HepG2 (cell line): ENCODE data around the gene ALDH16A1. TPM values are rescaled to one million over a fixed set of nuclear protein-coding genes. Genes with fewer than 3 reads are reported as not detected.

ENCODE experiments used
- DMAP1 ChIP-seq: IDR thresholded peaks from 2 replicates; pipeline ENCODE4 v1.6.1; 2016
- EHMT2 ChIP-seq: fragments of 200-600 bp; sonication (generic); IDR thresholded peaks from 2 replicates; pipeline ENCODE4 v1.7.0; 2017; ENCODE audit warnings: antibody characterized with exemption, low read depth, low read length, borderline replicate concordance
- FOSL1 ChIP-seq: sonication (generic); formaldehyde crosslinking; IDR thresholded peaks from 2 replicates; pipeline ENCODE4 v1.9.0; 2021; ENCODE audit warnings: missing genetic modification reagents, borderline replicate concordance
- HMG20A ChIP-seq: IDR thresholded peaks from 2 replicates; pipeline ENCODE4 v1.6.1; 2016; ENCODE audit warnings: borderline replicate concordance
- LCORL ChIP-seq, 2 experiments: fragments of 450-650 bp in 1 of 2; sonication (generic) in 1 of 2; formaldehyde crosslinking in 1 of 2; IDR thresholded peaks; 2 replicates each; pipeline versions ENCODE4 v1.5.0 to v1.6.1; 2017 to 2020; ENCODE audit warnings: antibody characterized with exemption in 1 of 2, missing genetic modification reagents in 1 of 2
- PLSCR1 ChIP-seq: sonication (generic); formaldehyde crosslinking; IDR thresholded peaks from 2 replicates; pipeline ENCODE4 v1.5.0; 2020; ENCODE audit warnings: missing genetic modification reagents, mild to moderate bottlenecking, borderline replicate concordance
- SETDB1 ChIP-seq: sonication (generic); formaldehyde crosslinking; IDR thresholded peaks from 2 replicates; pipeline ENCODE4 v1.5.1; 2020; ENCODE audit warnings: missing genetic modification reagents, mild to moderate bottlenecking, borderline replicate concordance
- SKI ChIP-seq: fragments of 450-650 bp; IDR thresholded peaks from one replicate; pipeline ENCODE4 v1.6.1; 2018; ENCODE audit warnings: mild to moderate bottlenecking; ENCODE audit not compliant: partially characterized antibody
- SUZ12 ChIP-seq: fragments of 150-350 bp; IDR thresholded peaks from 2 replicates; pipeline ENCODE4 v1.6.1; 2014; ENCODE audit warnings: low read depth, low read length
- TAF1 ChIP-seq: sonication (generic); formaldehyde crosslinking; IDR thresholded peaks from 2 replicates; pipeline ENCODE4 v1.4.0; 2020; ENCODE audit warnings: missing genetic modification reagents
- ZBTB1 ChIP-seq: sonication (generic); formaldehyde crosslinking; IDR thresholded peaks from 2 replicates; pipeline ENCODE4 v1.4.0; 2020; ENCODE audit warnings: missing genetic modification reagents, borderline replicate concordance
- ZFP90 ChIP-seq: sonication (generic); formaldehyde crosslinking; IDR thresholded peaks from 2 replicates; pipeline ENCODE4 v1.8.0; 2022; ENCODE audit warnings: missing genetic modification reagents, mild to moderate bottlenecking, inconsistent platforms, borderline replicate concordance
- ZMYM4 ChIP-seq: sonication (generic); formaldehyde crosslinking; IDR thresholded peaks from 2 replicates; pipeline ENCODE4 v1.8.1; 2023; ENCODE audit warnings: mild to moderate bottlenecking, missing genetic modification reagents
- ZNF224 ChIP-seq: sonication (generic); formaldehyde crosslinking; IDR thresholded peaks from 2 replicates; pipeline ENCODE4 v1.5.0; 2020; ENCODE audit warnings: mild to moderate bottlenecking, missing genetic modification reagents
- ZNF317 ChIP-seq: sonication (generic); formaldehyde crosslinking; IDR thresholded peaks from 2 replicates; pipeline ENCODE4 v1.5.0; 2020; ENCODE audit warnings: mild to moderate bottlenecking, missing genetic modification reagents
- ZNF570 ChIP-seq: sonication (generic); formaldehyde crosslinking; IDR thresholded peaks from 2 replicates; pipeline ENCODE4 v1.4.0; 2020; ENCODE audit warnings: mild to moderate bottlenecking, missing genetic modification reagents, borderline replicate concordance
- ZNF766 ChIP-seq: sonication (generic); formaldehyde crosslinking; IDR thresholded peaks from 2 replicates; pipeline ENCODE4 v1.5.0; 2020; ENCODE audit warnings: missing genetic modification reagents, borderline replicate concordance
- ZSCAN25 ChIP-seq: sonication (generic); formaldehyde crosslinking; IDR thresholded peaks from 2 replicates; pipeline ENCODE4 v1.8.0; 2022; ENCODE audit warnings: mild to moderate bottlenecking, missing genetic modification reagents
- polyA plus RNA-seq, 8 experiments: library from polyadenylated mRNA; depleted of rRNA in 3 of 8; stranded (reverse) in 7 of 8; unstranded in 1 of 8; fragments of >200 nt; fragmentation: Illumina TruSeq in 4 of 8; extraction: Trizol in 4 of 8; gene quantifications; 2 replicates each; pipeline versions ENCODE4 v1.2.1 to v1.2.3, GENCODE V29; 2011 to 2016; ENCODE audit warnings: low read depth in 4 of 8, missing spikeins in 1 of 8, mixed read lengths in 1 of 8; ENCODE audit not compliant: insufficient read depth in 1 of 8
- total RNA-seq, 5 experiments: library from RNA; depleted of rRNA; stranded (reverse); fragments of >200 nt; fragmentation: Illumina TruSeq; extraction: Trizol; gene quantifications; 2 replicates each; pipeline ENCODE4 v1.2.3, GENCODE V29; 2016; ENCODE audit warnings: low read depth in 1 of 5
- TF ChIP-seq, protein P1 (sequence below): sonication (generic); formaldehyde crosslinking; IDR thresholded peaks from 2 replicates; pipeline ENCODE4 v1.4.0; 2020; ENCODE audit warnings: missing genetic modification reagents
- TF ChIP-seq, protein P2 (sequence below), 2 experiments: sonication (generic) in 1 of 2; formaldehyde crosslinking in 1 of 2; IDR thresholded peaks; 2 replicates each; pipeline versions ENCODE4 v1.6.1 to v1.9.0; 2014 to 2022; ENCODE audit warnings: antibody characterized with exemption in 1 of 2, borderline replicate concordance in 1 of 2, inconsistent platforms in 1 of 2, low read depth in 1 of 2, missing genetic modification reagents in 1 of 2

Gene ALDH16A1
- total and polyA plus RNA-seq, 2 of the 13 experiments (the other 11 are each of a cell fraction or from before 2014, with no cell fraction given), result 8.4 to 34.9 TPM

GRCh38 chr19:49453013-49453756 is at the start of gene ALDH16A1 (continued):
- TF ChIP-seq EHMT2 (no peak), SETDB1 (no peak), ZNF224 (CRISPR knock-in tag) (0 out of 2 replicates have a peak, but pooled peaks have one; percentile 17), ZNF570 (CRISPR knock-in tag) (no peak), SKI (peak; percentile 22), FOSL1 (CRISPR knock-in tag) (no peak), ZFP90 (CRISPR knock-in tag) (peak; percentile 34; the same call in 1 of the 2 replicates), ZSCAN25 (peak; percentile 67; the same call in 1 of the 2 replicates), DMAP1 (CRISPR knock-in tag) (peak; percentile 58), PLSCR1 (no peak), ZNF766 (peak; percentile 66; the same call in 1 of the 2 replicates), SUZ12 (peak; percentile 43; the same call in 1 of the 2 replicates), TAF1 (CRISPR knock-in tag) (peak; percentile 66), ZMYM4 (CRISPR knock-in tag) (peak; percentile 69; the same call in 1 of the 2 replicates), LCORL (IDR thresholded peaks at IDR 0.05) (no peak), LCORL (CRISPR knock-in tag; IDR thresholded peaks at IDR 0.05) (peak; percentile 27; the same call in 1 of the 2 replicates), ZBTB1 (CRISPR knock-in tag) (no peak), HMG20A (CRISPR knock-in tag) (no peak), ZNF317 (CRISPR knock-in tag) (peak; percentile 45; the same call in 1 of the 2 replicates)
- TF ChIP-seq, protein P1, sequence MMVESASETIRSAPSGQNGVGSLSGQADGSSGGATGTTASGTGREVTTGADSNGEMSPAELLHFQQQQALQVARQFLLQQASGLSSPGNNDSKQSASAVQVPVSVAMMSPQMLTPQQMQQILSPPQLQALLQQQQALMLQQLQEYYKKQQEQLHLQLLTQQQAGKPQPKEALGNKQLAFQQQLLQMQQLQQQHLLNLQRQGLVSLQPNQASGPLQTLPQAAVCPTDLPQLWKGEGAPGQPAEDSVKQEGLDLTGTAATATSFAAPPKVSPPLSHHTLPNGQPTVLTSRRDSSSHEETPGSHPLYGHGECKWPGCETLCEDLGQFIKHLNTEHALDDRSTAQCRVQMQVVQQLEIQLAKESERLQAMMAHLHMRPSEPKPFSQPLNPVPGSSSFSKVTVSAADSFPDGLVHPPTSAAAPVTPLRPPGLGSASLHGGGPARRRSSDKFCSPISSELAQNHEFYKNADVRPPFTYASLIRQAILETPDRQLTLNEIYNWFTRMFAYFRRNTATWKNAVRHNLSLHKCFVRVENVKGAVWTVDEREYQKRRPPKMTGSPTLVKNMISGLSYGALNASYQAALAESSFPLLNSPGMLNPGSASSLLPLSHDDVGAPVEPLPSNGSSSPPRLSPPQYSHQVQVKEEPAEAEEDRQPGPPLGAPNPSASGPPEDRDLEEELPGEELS (CRISPR knock-in tag), result no peak
- TF ChIP-seq, protein P2, sequence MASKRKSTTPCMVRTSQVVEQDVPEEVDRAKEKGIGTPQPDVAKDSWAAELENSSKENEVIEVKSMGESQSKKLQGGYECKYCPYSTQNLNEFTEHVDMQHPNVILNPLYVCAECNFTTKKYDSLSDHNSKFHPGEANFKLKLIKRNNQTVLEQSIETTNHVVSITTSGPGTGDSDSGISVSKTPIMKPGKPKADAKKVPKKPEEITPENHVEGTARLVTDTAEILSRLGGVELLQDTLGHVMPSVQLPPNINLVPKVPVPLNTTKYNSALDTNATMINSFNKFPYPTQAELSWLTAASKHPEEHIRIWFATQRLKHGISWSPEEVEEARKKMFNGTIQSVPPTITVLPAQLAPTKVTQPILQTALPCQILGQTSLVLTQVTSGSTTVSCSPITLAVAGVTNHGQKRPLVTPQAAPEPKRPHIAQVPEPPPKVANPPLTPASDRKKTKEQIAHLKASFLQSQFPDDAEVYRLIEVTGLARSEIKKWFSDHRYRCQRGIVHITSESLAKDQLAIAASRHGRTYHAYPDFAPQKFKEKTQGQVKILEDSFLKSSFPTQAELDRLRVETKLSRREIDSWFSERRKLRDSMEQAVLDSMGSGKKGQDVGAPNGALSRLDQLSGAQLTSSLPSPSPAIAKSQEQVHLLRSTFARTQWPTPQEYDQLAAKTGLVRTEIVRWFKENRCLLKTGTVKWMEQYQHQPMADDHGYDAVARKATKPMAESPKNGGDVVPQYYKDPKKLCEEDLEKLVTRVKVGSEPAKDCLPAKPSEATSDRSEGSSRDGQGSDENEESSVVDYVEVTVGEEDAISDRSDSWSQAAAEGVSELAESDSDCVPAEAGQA (IDR thresholded peaks at IDR 0.05; ENCODE audit: low read depth), result no peak
- TF ChIP-seq, protein P2 (CRISPR knock-in tag; IDR thresholded peaks at IDR 0.05; ENCODE audit: borderline replicate concordance), result no peak
